GM23338 (cell line): ENCODE results near the gene TBL1XR1. TPM values are rescaled to one million over a fixed set of nuclear protein-coding genes. Genes with fewer than 3 reads are reported as not detected.

Experiments used
- ATAC-seq: fragments of 200-7000 bp; cut with Tn5 transposase; 3 replicates; pipeline ENCODE4 v1.9.1; 2020
- DNase-seq: peaks from one replicate; pipeline ENCODE4 v3.0.0-alpha.2; 2015; ENCODE audit warnings: low spot score
- H2AFZ ChIP-seq: fragments of 200-600 bp; sonication (generic); 2 replicates; pipeline ENCODE4 v1.8.0; 2016; ENCODE audit warnings: antibody characterized with exemption, mild to moderate bottlenecking, moderate library complexity
- H3F3A ChIP-seq: fragments of 200-600 bp; sonication (generic); replicated peaks from 2 replicates; pipeline ENCODE4 v1.8.0; 2017; ENCODE audit warnings: antibody characterized with exemption, mixed run types, low read depth
- H3K27ac ChIP-seq: fragments of 200-600 bp; sonication (generic); 2 replicates; pipeline ENCODE4 v1.6.1; 2016; ENCODE audit warnings: low read depth
- H3K27me3 ChIP-seq: fragments of 200-600 bp; sonication (generic); 2 replicates; pipeline ENCODE4 v1.8.0; 2016; ENCODE audit warnings: mild to moderate bottlenecking, mixed run types, moderate library complexity; ENCODE audit not compliant: insufficient read depth
- H3K36me3 ChIP-seq: fragments of 200-600 bp; sonication (generic); 2 replicates; pipeline ENCODE4 v1.8.0; 2016; ENCODE audit warnings: mild to moderate bottlenecking; ENCODE audit not compliant: insufficient read depth
- H3K4me1 ChIP-seq: fragments of 200-600 bp; sonication (generic); 2 replicates; pipeline ENCODE4 v1.8.0; 2016; ENCODE audit warnings: mild to moderate bottlenecking, moderate library complexity; ENCODE audit not compliant: insufficient read depth
- H3K4me2 ChIP-seq: fragments of 200-600 bp; sonication (generic); 2 replicates; pipeline ENCODE4 v1.7.1; 2017; ENCODE audit warnings: mixed run types
- H3K4me3 ChIP-seq: fragments of 200-600 bp; sonication (generic); 2 replicates; pipeline ENCODE4 v1.6.1; 2016; ENCODE audit warnings: mixed run types
- H3K79me2 ChIP-seq: fragments of 200-600 bp; sonication (generic); replicated peaks from 2 replicates; pipeline ENCODE4 v1.8.0; 2017; ENCODE audit warnings: mild to moderate bottlenecking; ENCODE audit not compliant: insufficient read depth
- H3K9me2 ChIP-seq: fragments of 200-600 bp; sonication (generic); 2 replicates; pipeline ENCODE4 v1.8.0; 2017; ENCODE audit not compliant: insufficient read depth
- H4K20me1 ChIP-seq: fragments of 200-600 bp; sonication (generic); replicated peaks from 2 replicates; pipeline ENCODE4 v1.8.0; 2017; ENCODE audit warnings: mild to moderate bottlenecking; ENCODE audit not compliant: insufficient read depth
- H3K27ac Mint-ChIP-seq: 2 replicates; pipeline ENCODE4 v1.8.0; 2020; ENCODE audit warnings: inconsistent platforms, mild to moderate bottlenecking, moderate library complexity, mixed read lengths
- H3K27me3 Mint-ChIP-seq: 3 replicates; pipeline ENCODE4 v1.8.0; 2022; ENCODE audit warnings: low read depth, mild to moderate bottlenecking, moderate library complexity, mixed read lengths, inconsistent platforms; ENCODE audit not compliant: insufficient read depth, poor library complexity
- H3K36me3 Mint-ChIP-seq: 3 replicates; pipeline ENCODE4 v1.8.0; 2021; ENCODE audit warnings: low read depth, mild to moderate bottlenecking, inconsistent platforms, moderate library complexity, mixed read lengths
- H3K4me1 Mint-ChIP-seq: 3 replicates; pipeline ENCODE4 v1.8.0; 2020; ENCODE audit warnings: mild to moderate bottlenecking, inconsistent platforms, mixed read lengths
- H3K4me3 Mint-ChIP-seq: 3 replicates; pipeline ENCODE4 v1.8.0; 2021; ENCODE audit warnings: moderate library complexity, mild to moderate bottlenecking, inconsistent platforms, mixed read lengths
- H3K9me3 Mint-ChIP-seq: 3 replicates; pipeline ENCODE4 v1.8.0; 2020; ENCODE audit warnings: moderate library complexity, mild to moderate bottlenecking, inconsistent platforms, mixed read lengths
- CREB1 ChIP-seq: fragments of 250-450 bp; sonication (Bioruptor Pico); IDR thresholded peaks from 2 replicates; pipeline ENCODE4 v1.5.0; 2020; ENCODE audit warnings: low read depth, mild to moderate bottlenecking, moderate library complexity
- CTCF ChIP-seq, 2 experiments: fragments of 200-600 bp in 1 of 2; sonication (generic) in 1 of 2; conservative IDR thresholded peaks; 2 replicates each; pipeline versions ENCODE4 v1.5.1 to v1.6.1; 2016 to 2017; ENCODE audit warnings: antibody characterized with exemption in 2 of 2, low read depth in 2 of 2, mild to moderate bottlenecking in 2 of 2, moderate library complexity in 1 of 2
- EZH2 ChIP-seq: fragments of 200-600 bp; sonication (generic); IDR thresholded peaks from one replicate; pipeline ENCODE4 v1.8.0; 2017; ENCODE audit warnings: antibody characterized with exemption, mild to moderate bottlenecking, low read depth; ENCODE audit not compliant: unreplicated experiment
- NANOG ChIP-seq: IDR thresholded peaks from 2 replicates; pipeline ENCODE4 v1.6.1; 2016; ENCODE audit warnings: antibody characterized with exemption, borderline replicate concordance
- POLR2AphosphoS5 ChIP-seq: IDR thresholded peaks from 2 replicates; pipeline ENCODE4 v1.6.1; 2016; ENCODE audit warnings: antibody characterized with exemption, low read depth
- ZNF331 ChIP-seq: fragments of 250-450 bp; sonication (Bioruptor Pico); IDR thresholded peaks from 2 replicates; pipeline ENCODE4 v1.5.0; 2020; ENCODE audit warnings: low read depth, mild to moderate bottlenecking, moderate library complexity
- polyA plus RNA-seq: library from polyadenylated mRNA; unstranded; fragments of >200 nt; fragmentation: Nextera tagmentation; extraction: Ambion mirVana; gene quantifications from 2 replicates; pipeline ENCODE4 v1.2.1, GENCODE V29; 2016
- total RNA-seq: library from RNA; depleted of rRNA; stranded (reverse); fragments of >200 nt; shearing (Covaris generic); gene quantifications from 2 replicates; pipeline ENCODE4 v1.2.3, GENCODE V29; 2014

The TBL1XR1 gene
- total and polyA plus RNA-seq, 2 experiments from 2014 or later: 49.6 to 122 TPM

- TF ChIP-seq EZH2 (no peak), ZNF331 (no peak), CTCF (conservative IDR thresholded peaks at IDR 0.05; ENCODE audit: low read depth in 2 of 2) (no peak)
Measured at GRCh38 chr3:177015881-177016280, 181.4 kb downstream of the TBL1XR1 start (continued).

GRCh38 chr3:177013681-177014280 lies 183.5 kb downstream of the TBL1XR1 start:
- Mint-ChIP-seq H3K9me3 (no peaks in the 10 kb centered on the region; the same call in 2 of the 3 replicates), H3K27ac (no peak overlapping the region), H3K4me1 (peaks cover 11% of the 10 kb centered on the region), H3K27me3 (peaks cover 4% of the 10 kb centered on the region), H3K36me3 (peaks cover 3% of the 10 kb centered on the region; the same call in 2 of the 3 replicates), H3K4me3 (no peak overlapping the region; the same call in 2 of the 3 replicates)
- Histone ChIP-seq H3K9me2 (peaks cover 4% of the 10 kb centered on the region; the same call in 1 of the 2 replicates), H4K20me1 (no peaks in the 10 kb centered on the region), H3K27ac (no peak overlapping the region), H3K79me2 (no peaks in the 10 kb centered on the region), H3K4me3 (no peak overlapping the region), H3K27me3 (no peaks in the 10 kb centered on the region), H2AFZ (no peak overlapping the region), H3K36me3 (no peaks in the 10 kb centered on the region), H3K4me1 (peaks cover 4% of the 10 kb centered on the region; the same call in 1 of the 2 replicates), H3F3A (no peaks in the 10 kb centered on the region), H3K4me2 (no peak overlapping the region)
- peak; percentile 54 for DNase-seq
- ATAC-seq: peak; percentile 19; the same call in 1 of the 3 replicates
- TF ChIP-seq CREB1 (no peak), CTCF (conservative IDR thresholded peaks at IDR 0.05; ENCODE audit: low read depth in 2 of 2) (no peak), NANOG (0 out of 2 replicates have a peak, but pooled peaks have one; percentile 3), POLR2AphosphoS5 (no peak)

GRCh38 chr3:177005718-177006405 lies 191.4 kb downstream of the TBL1XR1 start:
- ATAC-seq: no peak
- H3K4me3 Mint-ChIP-seq: no peak overlapping the region
- no peaks in the 10 kb centered on the region for H3K4me1 Mint-ChIP-seq
- H2AFZ ChIP-seq: no peak overlapping the region
- no peaks in the 10 kb centered on the region for H3F3A ChIP-seq
- peak; percentile 42 for DNase-seq
- H3K27me3 ChIP-seq: no peaks in the 10 kb centered on the region
- H3K27ac Mint-ChIP-seq: no peak overlapping the region
- H3K27me3 Mint-ChIP-seq: peaks cover 12% of the 10 kb centered on the region
- H3K4me2 ChIP-seq: no peak overlapping the region
- peaks cover 39% of the 10 kb centered on the region for H3K36me3 Mint-ChIP-seq
- H3K79me2 ChIP-seq: no peaks in the 10 kb centered on the region
- no peaks in the 10 kb centered on the region for H4K20me1 ChIP-seq
- no peak overlapping the region for H3K4me3 ChIP-seq
- H3K4me1 ChIP-seq: no peaks in the 10 kb centered on the region
- 0 out of 2 replicates have a peak, but pooled peaks cover 4% of the 10 kb centered on the region for H3K9me2 ChIP-seq
- peaks cover 16% of the 10 kb centered on the region for H3K36me3 ChIP-seq
- peaks cover 38% of the 10 kb centered on the region for H3K9me3 Mint-ChIP-seq
- no peak overlapping the region for H3K27ac ChIP-seq
- TF ChIP-seq NANOG (no peak), POLR2AphosphoS5 (no peak), CTCF (conservative IDR thresholded peaks at IDR 0.05; ENCODE audit: low read depth in 2 of 2) (no peak)
